CD4-positive, alpha-beta T cell (primary cell): Measurements from ENCODE around the gene NUBPL. TPM values are rescaled to one million over a fixed set of nuclear protein-coding genes. Genes with fewer than 3 reads are reported as not detected.

Experiments used
- ATAC-seq: fragments of 200-7000 bp; cut with Tn5 transposase; one replicate; pipeline ENCODE4 v1.10.0; 2022; ENCODE audit warnings: mild to moderate bottlenecking; ENCODE audit not compliant: poor library complexity
- CTCF ChIA-PET: fragments of 350-600 bp; sonication (Branson Sonifier 250); formaldehyde crosslinking; loops from one replicate; lab custom pipeline; 2021; ENCODE audit warnings: antibody characterized with exemption, inconsistent platforms; lab: Charles Lee
- POLR2A ChIA-PET: fragments of 350-600 bp; sonication (Branson Sonifier 250); formaldehyde crosslinking; loops from one replicate; lab custom pipeline; 2021; ENCODE audit warnings: antibody characterized with exemption, inconsistent platforms; lab: Charles Lee
- DNase-seq, 14 experiments: peaks; one replicate each; pipeline ENCODE4 v3.0.0-alpha.2; 2013 to 2020; ENCODE audit warnings: mixed read lengths in 2 of 14
- H3K27ac ChIP-seq, 2 donors: one replicate each; pipeline versions ENCODE4 v1.5.1 to v1.7.0; 2013; ENCODE audit warnings: low read length in 2 of 2, low read depth in 1 of 2, mild to moderate bottlenecking in 1 of 2
- H3K27me3 ChIP-seq, 2 experiments: 1 replicate in 1 of 2; 2 replicates in 1 of 2; pipeline versions ENCODE4 v1.6.1 to v1.7.0; 2013; ENCODE audit warnings: low read length in 2 of 2, control low read depth in 1 of 2, mild to moderate bottlenecking in 1 of 2, moderate library complexity in 1 of 2; ENCODE audit not compliant: insufficient read depth in 2 of 2, control insufficient read depth in 1 of 2
- H3K36me3 ChIP-seq: one replicate; pipeline ENCODE4 v1.6.1; 2013; ENCODE audit warnings: low read length, control low read depth; ENCODE audit not compliant: insufficient read depth
- H3K4me1 ChIP-seq: one replicate; pipeline ENCODE4 v1.6.1; 2013; ENCODE audit warnings: low read length, control low read depth; ENCODE audit not compliant: insufficient read depth
- H3K4me3 ChIP-seq: one replicate; pipeline ENCODE4 v1.5.1; 2013; ENCODE audit warnings: mild to moderate bottlenecking, low read length, moderate library complexity
- H3K9me3 ChIP-seq, 2 experiments: 1 replicate in 1 of 2; 2 replicates in 1 of 2; pipeline versions ENCODE4 v1.6.1 to v1.7.0; 2013; ENCODE audit warnings: low read length in 2 of 2, mild to moderate bottlenecking in 2 of 2, control low read depth in 1 of 2, moderate library complexity in 1 of 2; ENCODE audit not compliant: control insufficient read depth in 1 of 2, insufficient read depth in 1 of 2
- H3K27ac Mint-ChIP-seq: one replicate; pipeline ENCODE4 v1.8.0; 2020; ENCODE audit warnings: mixed read lengths
- H3K27me3 Mint-ChIP-seq: one replicate; pipeline ENCODE4 v1.8.0; 2021; ENCODE audit warnings: mixed read lengths
- H3K36me3 Mint-ChIP-seq: one replicate; pipeline ENCODE4 v1.8.0; 2021; ENCODE audit warnings: low read depth, mixed read lengths
- H3K4me1 Mint-ChIP-seq: one replicate; pipeline ENCODE4 v1.8.0; 2021; ENCODE audit warnings: low read depth, mixed read lengths
- H3K4me3 Mint-ChIP-seq: one replicate; pipeline ENCODE4 v1.8.0; 2020; ENCODE audit warnings: mild to moderate bottlenecking, mixed read lengths
- H3K9me3 Mint-ChIP-seq: one replicate; pipeline ENCODE4 v1.8.0; 2020; ENCODE audit warnings: mixed read lengths
- intact Hi-C, 2 experiments: fragments of 100-400 bp; cut with DNase I in 1 of 2; cut with micrococcal nuclease in 1 of 2; formaldehyde crosslinking; loops; one replicate each; pipeline versions ENCODE4 v1.15.1 to v1.9.0; 2023 to 2025; cut with DNase I, micrococcal nuclease
- total RNA-seq, 174 experiments: library from RNA in 2 of 174; stranded (reverse) in 2 of 174; gene quantifications; one replicate each; pipeline ENCODE4 v1.2.3 and lab custom pipeline; 2021 to 2026
- TF ChIP-seq, protein P1 (sequence below): fragments of 200-600 bp; IDR thresholded peaks from one replicate; pipeline ENCODE4 v1.8.0; 2022; ENCODE audit warnings: antibody characterized with exemption, mild to moderate bottlenecking

Gene NUBPL
- total RNA-seq, 2 experiments from 2014 or later: 7.2 to 8.2 TPM

DNA sequence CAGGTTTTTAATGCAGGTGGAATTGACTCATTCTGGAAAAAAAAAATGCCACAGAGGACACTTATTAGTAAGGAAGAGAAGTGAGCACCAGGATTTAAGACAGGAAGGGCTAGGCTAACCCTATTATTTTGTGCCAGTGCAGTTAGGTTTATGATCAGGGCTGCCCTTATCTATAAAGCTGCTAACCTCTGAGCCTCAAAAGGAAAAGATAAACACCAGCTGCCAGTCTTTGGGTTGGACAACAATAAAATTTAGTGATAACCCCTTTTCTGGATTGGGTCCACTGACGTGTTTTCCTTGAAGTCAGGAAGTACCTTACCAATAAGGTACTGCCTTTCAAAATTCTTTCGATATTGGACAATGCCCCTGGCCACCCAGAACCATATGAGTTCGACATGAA is 128.9 kb downstream of the NUBPL start:
- CTCF ChIA-PET: no interaction called here
- no peaks in the 10 kb centered on the region for H3K27me3 Mint-ChIP-seq

DNA sequence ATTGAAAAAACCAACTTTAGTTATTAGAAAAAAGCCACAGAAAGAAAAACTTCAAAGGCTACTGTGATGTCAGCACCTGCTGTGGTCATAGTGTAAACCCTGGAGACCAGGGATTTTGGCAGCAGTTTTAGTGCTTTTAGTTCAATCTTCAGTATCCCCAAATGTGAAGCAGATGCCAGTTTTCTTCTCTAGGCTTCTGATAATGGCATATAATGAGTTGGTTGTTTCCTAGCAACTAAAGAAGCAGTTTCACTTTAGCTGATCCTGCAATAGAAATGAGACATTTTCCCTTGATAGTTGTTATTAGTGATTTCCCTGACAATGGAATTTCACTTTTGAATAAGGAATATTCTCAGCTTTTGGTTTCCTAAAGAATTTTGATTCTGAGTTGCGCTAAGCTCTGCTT is 131.2 kb downstream of the NUBPL start:
- H3K27me3 Mint-ChIP-seq: no peaks in the 10 kb centered on the region
- ChIA-PET POLR2A (no interaction called here), CTCF (no interaction called here)

More for the DNA sequence above, 128.9 kb downstream of the NUBPL start:
- Histone ChIP-seq H3K27me3 (no peaks in the 10 kb centered on the region), H3K27ac (no peak overlapping the region), H3K4me1 (no peaks in the 10 kb centered on the region), H3K36me3 (no peaks in the 10 kb centered on the region), H3K9me3 (peaks cover 0 to 3% of the 10 kb centered on the region in 2 experiments), H3K4me3 (no peak overlapping the region)
- no peaks in the 10 kb centered on the region for H3K9me3 Mint-ChIP-seq
- TF ChIP-seq, protein P1, sequence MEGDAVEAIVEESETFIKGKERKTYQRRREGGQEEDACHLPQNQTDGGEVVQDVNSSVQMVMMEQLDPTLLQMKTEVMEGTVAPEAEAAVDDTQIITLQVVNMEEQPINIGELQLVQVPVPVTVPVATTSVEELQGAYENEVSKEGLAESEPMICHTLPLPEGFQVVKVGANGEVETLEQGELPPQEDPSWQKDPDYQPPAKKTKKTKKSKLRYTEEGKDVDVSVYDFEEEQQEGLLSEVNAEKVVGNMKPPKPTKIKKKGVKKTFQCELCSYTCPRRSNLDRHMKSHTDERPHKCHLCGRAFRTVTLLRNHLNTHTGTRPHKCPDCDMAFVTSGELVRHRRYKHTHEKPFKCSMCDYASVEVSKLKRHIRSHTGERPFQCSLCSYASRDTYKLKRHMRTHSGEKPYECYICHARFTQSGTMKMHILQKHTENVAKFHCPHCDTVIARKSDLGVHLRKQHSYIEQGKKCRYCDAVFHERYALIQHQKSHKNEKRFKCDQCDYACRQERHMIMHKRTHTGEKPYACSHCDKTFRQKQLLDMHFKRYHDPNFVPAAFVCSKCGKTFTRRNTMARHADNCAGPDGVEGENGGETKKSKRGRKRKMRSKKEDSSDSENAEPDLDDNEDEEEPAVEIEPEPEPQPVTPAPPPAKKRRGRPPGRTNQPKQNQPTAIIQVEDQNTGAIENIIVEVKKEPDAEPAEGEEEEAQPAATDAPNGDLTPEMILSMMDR: no peak
- H3K27ac Mint-ChIP-seq: no peak overlapping the region
- no peak for ATAC-seq
- intact Hi-C loops: no loop called here
- POLR2A ChIA-PET: no interaction called here
- no peak overlapping the region for H3K4me3 Mint-ChIP-seq
- H3K36me3 Mint-ChIP-seq: peaks cover 40% of the 10 kb centered on the region
- no peak for DNase-seq
- H3K4me1 Mint-ChIP-seq: no peaks in the 10 kb centered on the region

DNA sequence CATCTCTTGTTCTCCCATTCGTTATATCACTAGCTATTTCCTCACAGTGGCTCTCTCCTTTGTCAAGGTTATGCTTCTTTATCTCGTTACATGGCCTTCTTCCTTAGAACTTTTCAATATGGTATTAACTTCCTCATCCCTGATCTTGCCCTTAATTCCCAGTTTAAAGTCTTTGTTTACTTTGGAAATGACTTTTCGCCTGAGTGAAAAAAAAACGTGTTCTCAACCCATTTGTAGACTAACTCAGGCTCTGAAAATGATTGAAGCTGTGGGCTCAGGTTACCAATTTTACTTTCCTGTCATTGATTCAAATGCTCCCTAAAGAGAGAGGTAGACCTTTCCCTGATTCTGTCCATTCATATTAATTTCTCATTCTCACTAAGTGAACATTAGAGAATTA is 135.2 kb downstream of the NUBPL start:
- H3K4me3 ChIP-seq: no peak overlapping the region
- H3K4me1 ChIP-seq: no peaks in the 10 kb centered on the region
- Mint-ChIP-seq H3K4me3 (no peak overlapping the region), H3K27ac (no peak overlapping the region), H3K9me3 (no peaks in the 10 kb centered on the region), H3K27me3 (no peaks in the 10 kb centered on the region), H3K36me3 (peaks cover 35% of the 10 kb centered on the region), H3K4me1 (no peaks in the 10 kb centered on the region)
- ChIA-PET POLR2A (no interaction called here), CTCF (interaction anchor here (0.6 kb wide), 1 partner anchor 242 kb away, joined by 3 read pairs; no protein-coding TSS in a partner anchor)
- no peak for ATAC-seq
- H3K27me3 ChIP-seq: no peaks in the 10 kb centered on the region
- intact Hi-C loops: no loop called here
- TF ChIP-seq, protein P1: no peak
- H3K36me3 ChIP-seq: no peaks in the 10 kb centered on the region
- peaks cover 0 to 14% of the 10 kb centered on the region in 2 experiments for H3K9me3 ChIP-seq
- no peak for DNase-seq
- no peak overlapping the region for H3K27ac ChIP-seq

More for the DNA sequence above, 131.2 kb downstream of the NUBPL start:
- Histone ChIP-seq H3K27ac (no peak overlapping the region), H3K4me1 (no peaks in the 10 kb centered on the region), H3K9me3 (peaks cover 0 to 3% of the 10 kb centered on the region in 2 experiments), H3K27me3 (no peaks in the 10 kb centered on the region), H3K4me3 (no peak overlapping the region), H3K36me3 (no peaks in the 10 kb centered on the region)
- Mint-ChIP-seq H3K4me3 (no peak overlapping the region), H3K4me1 (no peaks in the 10 kb centered on the region), H3K27ac (no peak overlapping the region), H3K36me3 (peaks cover 42% of the 10 kb centered on the region), H3K9me3 (no peaks in the 10 kb centered on the region)
- DNase-seq (no peak), ATAC-seq (no peak)
- intact Hi-C loops: no loop called here
- TF ChIP-seq, protein P1: no peak
